GM18951 (cell line): ENCODE measurements around the gene S100A12.

Experiments used
- POLR2A ChIP-seq: IDR thresholded peaks from 4 replicates; pipeline ENCODE4 v1.6.1; 2011; ENCODE audit warnings: mild to moderate bottlenecking; ENCODE audit not compliant: insufficient read length, insufficient read depth; ENCODE audit errors: extremely low read depth
- in situ Hi-C: fragments of 300-500 bp; cut with MboI; formaldehyde crosslinking; loops from one replicate; pipeline ENCODE4 v1.12.0; 2022; ENCODE audit warnings: low sequenced_read_pairs, mixed read lengths, inconsistent platforms; ENCODE audit not compliant: unreplicated experiment

The S100A12 gene

GRCh38 chr1:153403421-153404085, 28.1 kb upstream of the S100A12 start:
- in situ Hi-C loops: no loop called here
- no peak for TF ChIP-seq POLR2A

DNA sequence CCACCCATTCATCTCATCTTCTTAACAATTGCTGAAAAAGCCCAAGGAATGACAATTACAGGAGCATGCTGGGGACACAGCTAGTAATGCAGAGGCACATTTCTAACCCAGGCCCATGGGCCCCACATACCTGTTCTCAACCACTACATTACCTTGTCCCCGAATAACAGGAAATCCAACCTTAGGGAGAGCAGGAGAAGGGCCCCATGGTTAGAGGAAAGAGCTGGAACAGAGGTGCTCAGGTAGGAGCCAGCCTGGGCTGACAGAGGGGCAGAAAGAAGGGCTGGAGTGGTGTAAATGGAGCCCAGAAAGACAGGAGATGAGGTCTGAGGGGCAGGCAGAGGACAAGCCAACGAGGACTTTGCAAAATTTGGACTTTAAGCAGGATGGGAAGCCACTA, 26.8 kb upstream of the S100A12 start:
- in situ Hi-C loops: no loop called here
- TF ChIP-seq POLR2A: no peak

GRCh38 chr1:153401461-153401860, 26.0 kb upstream of the S100A12 start:
- no peak for TF ChIP-seq POLR2A
- in situ Hi-C loops: no loop called here

GRCh38 chr1:153400244-153400643, 24.8 kb upstream of the S100A12 start:
- in situ Hi-C loops: no loop called here
- no peak for TF ChIP-seq POLR2A

DNA sequence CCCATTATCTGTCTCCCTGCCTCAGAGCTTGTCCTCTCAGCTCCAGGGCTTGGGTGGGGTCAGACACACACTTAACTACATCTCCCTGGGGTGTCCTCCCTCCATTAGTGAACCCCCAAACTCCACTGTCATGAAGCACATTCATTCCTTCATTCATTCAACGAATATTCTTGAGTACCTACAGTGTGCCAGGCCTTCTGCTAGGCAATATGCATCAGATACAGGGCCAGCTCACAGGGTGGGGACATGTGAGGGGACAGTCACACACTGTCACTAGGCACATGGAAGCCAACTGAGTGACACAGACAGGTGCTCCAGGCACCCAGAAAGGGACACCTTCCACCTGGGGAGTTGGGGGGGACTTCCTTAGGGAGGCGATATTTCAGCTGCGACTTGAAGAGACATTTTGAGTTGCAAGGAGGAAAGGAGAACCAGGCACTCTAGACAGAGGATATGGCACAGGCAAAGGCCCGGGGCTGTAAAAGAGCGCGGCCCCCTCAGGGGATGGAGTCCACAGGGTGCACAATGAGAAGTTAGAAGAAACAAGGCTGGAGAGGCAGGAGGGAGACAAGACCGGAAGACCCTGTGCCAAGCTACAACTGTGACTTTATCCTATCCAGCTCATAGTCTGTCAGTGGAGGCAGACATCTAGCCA, 24.1 kb upstream of the S100A12 start:
- TF ChIP-seq POLR2A: no peak

DNA sequence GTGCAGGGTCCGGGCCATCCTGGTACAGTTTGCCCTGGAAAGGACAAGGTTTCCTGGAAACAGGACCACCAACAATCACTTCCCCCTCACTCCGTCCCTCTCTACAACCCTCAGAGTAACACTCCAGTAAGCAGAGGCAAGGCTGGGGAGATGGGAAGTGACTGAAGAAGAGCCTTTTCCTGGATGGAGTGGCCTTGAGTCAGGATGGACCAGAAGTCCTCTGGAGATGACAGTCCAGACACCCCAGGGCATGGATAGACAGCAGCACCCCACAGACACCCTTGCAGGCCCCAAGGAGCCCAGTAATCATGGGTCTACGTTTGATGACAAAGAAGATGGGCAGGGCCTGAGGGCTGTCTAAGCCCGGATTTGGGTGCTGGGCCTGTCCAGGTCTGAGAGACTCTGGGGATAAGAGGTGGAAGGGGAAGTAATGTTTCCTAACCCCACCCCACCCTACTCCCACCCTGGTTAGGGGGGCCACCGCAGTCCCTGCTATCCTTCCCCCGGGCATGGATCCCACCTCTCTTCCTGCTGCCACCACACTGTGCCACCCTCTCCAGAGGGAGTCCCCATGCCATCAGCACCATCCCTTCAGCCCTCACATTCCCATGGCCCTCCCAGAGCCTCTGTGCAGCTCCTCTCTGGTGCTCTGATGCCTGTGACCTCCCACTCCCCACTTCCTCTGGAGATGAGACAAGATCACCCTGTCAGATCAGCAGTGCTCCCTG, 22.7 kb upstream of the S100A12 start:
- TF ChIP-seq POLR2A: no peak
- in situ Hi-C loops: no loop called here

More for the DNA sequence above, 24.1 kb upstream of the S100A12 start:
- in situ Hi-C loops: no loop called here

DNA sequence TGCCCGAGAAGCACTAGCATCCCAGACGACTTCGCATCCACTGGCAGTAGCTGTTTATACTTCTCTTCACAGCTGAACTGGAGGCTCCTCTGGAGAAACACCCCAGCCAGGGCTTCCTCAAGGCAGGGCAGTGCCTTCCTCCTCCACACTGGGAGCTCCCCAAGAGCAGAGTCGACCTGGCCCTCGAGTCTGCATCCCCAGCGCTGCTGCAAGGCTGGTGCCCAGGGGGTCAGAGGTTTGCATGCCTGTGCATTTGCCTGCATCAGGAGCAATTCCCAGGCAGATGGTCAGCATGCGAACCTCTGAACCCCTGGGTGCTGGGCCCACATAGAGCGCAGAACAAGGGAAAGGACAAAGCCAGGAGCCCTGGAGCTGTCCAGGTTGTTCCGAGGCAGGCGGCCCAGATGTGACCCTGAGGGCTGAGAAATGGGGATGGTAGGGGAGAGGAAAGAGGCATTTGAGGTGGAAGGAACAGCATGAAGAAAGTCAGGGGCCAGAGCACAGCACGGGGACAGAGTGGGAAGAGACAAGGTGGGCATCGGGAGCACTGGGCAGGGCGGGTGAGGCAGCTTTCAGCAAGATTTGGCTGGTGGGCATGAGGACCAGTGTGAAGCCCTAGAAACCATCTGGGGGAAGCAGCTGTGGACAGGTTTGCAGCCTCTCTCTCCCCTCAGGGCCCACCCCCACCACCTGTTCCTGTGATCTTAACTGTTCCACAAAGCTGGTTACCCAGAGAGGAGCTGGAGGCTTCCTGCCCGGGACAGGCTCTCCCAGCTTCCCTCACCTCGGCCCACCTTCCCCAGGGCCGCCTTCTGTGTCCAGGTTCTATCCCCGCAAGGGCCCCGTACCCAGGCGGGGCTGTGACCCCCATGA, 21.9 kb upstream of the S100A12 start:
- TF ChIP-seq POLR2A: no peak
- in situ Hi-C loops: no loop called here

DNA sequence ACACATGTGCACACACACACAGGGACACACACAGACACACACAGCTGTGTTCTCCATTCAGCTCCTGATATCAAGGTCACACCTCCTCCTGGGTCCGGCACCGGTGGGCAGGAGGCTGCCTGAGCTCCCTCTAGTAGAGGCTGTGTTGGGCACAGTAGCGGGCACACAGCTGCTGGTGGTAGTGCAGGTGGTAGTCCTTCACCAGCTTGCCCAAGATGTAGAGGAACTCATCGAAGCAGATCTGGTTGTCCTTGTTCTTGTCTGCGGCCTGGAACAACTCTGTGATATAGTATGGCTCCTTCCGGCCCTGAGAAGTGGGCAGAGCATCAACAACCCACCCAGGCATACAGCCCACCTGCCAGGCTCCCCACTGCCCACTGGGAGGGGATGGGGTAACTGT, 21.0 kb upstream of the S100A12 start:
- TF ChIP-seq POLR2A: no peak
- in situ Hi-C loops: no loop called here

- TF ChIP-seq POLR2A: no peak
- in situ Hi-C loops: no loop called here
These were observed 20.4 kb upstream of the S100A12 start for GRCh38 chr1:153395776-153396175.

DNA sequence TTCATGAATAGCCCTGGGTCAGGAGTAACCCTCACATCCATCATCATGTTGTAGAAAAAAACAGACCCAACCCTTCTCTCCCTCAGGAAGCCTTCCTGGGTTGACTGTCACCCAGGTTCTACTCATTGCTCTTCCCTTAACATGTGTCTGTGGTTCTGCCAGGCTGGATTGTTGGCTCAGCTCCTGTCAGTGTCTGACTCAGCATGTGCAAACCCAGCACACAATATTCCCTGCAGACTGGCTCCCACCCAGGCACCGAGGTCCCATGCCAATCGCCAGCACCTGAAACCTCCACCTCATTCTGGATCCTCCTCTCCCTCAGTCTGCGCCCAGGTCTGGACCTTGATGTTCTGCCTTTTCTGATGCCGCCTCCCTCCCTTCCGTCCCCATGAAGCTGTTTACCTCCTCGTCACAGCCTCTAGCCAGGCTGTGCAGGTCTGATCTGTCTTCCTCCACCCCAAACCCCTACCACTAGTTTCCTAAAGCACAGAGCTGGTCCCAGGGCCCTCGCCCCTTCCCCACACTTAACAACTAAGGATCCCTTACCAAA, 19.8 kb upstream of the S100A12 start:
- in situ Hi-C loops: no loop called here
- TF ChIP-seq POLR2A: no peak

DNA sequence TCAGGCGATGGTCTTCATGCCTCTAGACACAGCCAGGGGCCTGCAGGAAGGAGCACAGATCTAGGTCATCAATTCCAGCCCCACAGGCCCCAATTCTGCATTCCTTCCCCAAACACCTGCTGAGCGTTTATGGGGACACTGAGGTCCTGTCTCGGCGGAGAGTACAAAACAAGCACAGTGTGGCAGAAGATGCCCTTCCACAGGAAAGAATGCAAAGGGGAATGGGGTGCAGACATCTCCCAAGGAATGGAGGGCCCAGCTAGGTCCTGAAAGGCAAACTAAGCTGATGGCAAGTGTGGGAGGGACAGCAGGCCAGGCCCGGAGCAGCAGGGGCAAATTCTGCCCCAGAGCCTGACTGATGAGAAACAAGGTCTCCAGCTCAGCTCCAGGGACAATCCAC, 19.0 kb upstream of the S100A12 start:
- in situ Hi-C loops: no loop called here
- no peak for TF ChIP-seq POLR2A

- no peak for TF ChIP-seq POLR2A
- in situ Hi-C loops: no loop called here
These were observed 18.5 kb upstream of the S100A12 start for GRCh38 chr1:153393926-153394325.

- in situ Hi-C loops: no loop called here
- TF ChIP-seq POLR2A: no peak
These were observed 17.4 kb upstream of the S100A12 start for GRCh38 chr1:153392822-153393221.

DNA sequence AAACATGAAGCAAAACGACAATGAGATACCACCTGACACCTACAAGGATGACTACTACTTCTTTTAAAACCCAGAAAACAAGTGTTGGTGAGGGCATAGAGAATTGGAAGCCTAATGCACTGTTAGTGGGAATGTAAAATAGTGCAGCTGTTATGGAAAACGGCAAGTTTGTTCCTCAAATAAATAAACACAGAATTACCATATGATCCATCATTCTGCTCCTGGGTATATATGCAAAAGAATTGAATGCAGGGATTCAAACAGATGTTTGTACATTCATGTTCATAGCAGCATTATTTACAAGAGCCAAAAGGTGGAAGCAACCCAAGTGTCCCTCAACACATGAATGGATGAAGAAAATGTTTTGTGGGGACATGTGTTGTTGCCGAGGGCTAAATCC, 16.8 kb upstream of the S100A12 start:
- in situ Hi-C loops: no loop called here
- no peak for TF ChIP-seq POLR2A
